GM21529 (cell line): ENCODE results near the gene RGS6.

Experiments used
- ATAC-seq: cut with Tn5 transposase; IDR thresholded peaks from one replicate; pipeline ENCODE4 v1.9.1; 2021; ENCODE audit not compliant: unreplicated experiment

Gene RGS6

DNA sequence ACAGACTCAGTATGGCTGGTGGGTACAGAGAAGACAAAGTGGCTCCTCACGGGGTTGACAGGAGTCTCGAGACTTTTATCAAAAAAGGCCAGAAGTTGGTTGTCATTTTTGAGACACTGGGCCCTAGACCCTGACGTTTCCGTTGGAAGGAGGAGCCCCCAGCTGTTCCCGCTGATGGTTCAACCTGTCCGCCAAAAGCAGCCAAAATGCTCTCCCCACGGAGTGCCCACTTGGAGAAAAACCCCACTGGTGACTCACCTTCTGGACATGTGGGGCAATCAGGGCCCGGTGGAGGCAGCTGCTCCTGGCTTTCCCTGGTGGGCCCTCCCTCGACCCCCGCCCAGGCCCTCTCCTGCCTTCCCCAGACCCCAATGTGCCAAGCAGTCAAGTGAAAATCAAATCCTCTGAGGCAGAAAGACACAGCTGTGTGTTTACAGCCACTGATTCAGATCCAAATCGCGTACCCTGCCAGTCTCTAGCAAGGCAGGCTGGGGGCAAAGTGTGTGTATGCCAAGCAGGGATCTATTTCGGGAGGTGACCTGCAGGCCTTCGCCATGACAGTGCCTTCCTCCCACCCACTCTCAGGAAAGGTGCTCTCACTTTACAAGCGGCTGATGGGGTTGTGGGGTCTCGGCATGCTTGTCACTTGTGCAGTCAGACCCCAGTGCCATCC lies 614.3 kb downstream of the RGS6 start:
- ATAC-seq, result no peak

GRCh38 chr14:72547999-72548398 lies 615.8 kb downstream of the RGS6 start:
- no peak for ATAC-seq

- no peak for ATAC-seq
These were observed 616.8 kb downstream of the RGS6 start for GRCh38 chr14:72549026-72549425.

DNA sequence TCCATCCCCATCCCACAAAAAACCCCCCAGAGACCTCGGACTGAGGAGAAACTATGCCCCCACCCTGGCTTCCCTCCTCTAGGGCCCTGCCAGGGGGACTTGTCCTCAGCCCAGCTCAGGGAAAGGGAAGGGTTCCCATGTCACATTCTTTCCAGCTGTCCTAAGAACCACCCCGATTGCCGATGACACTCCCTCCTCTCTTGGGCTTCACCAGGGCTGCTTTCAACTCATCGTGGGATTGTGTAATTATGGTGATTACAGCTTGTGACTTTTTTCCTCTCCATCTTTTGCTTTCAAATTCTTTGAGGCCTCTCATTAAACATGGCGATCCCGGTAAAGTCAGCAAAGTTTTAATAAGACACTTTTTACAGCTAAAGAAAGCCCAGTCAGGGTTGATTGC lies 617.6 kb downstream of the RGS6 start:
- no peak for ATAC-seq

GRCh38 chr14:72550513-72550912 lies 618.3 kb downstream of the RGS6 start:
- no peak for ATAC-seq

DNA sequence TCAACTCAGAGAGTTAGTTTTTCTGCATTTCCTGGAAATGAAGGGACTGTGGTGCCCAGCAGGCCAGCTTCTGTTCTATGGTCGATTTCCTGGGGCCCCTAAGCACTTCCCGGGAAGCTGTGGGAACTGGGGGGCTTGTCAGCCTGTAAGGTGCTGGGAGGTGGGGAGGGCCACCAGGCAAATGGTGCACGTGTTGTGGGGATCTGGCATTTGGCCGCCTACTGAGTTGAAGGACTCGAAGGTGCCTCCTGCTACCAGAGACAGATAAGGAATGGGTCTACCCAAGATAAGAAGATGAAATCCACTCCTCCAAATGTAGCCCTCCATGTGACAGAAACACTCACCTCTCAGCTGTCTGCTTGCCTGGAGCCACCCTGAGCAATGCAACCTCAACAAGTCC lies 620.0 kb downstream of the RGS6 start:
- no peak for ATAC-seq

DNA sequence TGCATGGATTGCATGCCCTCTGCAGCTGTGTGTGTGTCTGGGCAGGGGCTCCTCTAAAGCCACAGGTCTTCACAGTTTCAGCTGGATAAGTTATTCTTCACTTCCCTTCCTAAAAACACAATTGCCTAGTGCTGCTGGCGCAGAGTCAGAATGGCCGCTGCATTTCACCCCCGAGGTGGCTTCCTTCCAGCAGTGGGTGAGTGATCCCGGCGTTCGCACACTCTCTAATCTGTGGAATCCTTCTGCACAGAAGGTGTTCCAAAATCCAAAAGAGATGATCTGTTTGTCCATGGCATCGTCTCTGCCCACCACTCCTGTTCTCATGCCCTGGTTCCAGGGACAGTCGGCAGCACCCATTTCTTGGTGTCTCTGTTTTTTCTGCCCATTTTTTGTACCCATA lies 620.9 kb downstream of the RGS6 start:
- ATAC-seq, result no peak

DNA sequence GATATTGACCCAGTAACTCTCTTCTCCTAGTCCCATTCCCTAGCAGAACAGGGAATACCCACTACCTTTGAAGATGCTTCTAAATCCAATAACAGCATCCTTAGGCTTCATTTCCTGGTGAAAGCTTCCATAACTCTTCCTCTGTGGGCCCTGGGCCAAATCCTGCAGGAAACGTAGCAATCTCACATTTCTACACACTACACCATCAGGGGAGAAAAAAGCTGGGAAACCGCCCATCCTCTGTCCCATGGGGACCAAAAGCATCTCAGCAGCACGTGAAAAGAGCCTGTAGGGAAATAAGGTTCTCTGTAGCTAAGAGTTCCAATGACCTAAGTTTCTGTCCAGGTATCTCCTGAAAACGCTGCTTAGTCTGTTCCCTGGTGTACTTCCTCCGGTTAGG lies 621.4 kb downstream of the RGS6 start:
- no peak for ATAC-seq

DNA sequence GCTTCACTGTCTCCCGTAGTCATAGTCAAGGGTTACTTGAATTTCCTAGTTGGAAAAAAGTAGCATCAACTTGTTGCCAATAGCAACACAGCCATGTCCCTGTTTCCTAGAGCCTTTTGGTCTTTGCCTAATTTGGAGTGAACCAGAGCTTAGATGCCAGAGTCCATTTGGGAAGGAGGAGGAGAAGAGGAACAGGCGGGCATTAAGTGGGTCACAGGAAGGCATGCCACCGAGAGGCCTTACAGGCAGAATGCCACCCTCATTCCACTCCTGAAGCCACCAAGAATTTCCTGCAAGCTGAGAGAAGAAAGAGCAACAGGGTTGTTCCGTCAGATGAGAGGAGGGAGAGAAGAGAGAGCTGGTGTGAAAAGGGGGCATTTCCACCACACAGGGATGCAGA lies 622.2 kb downstream of the RGS6 start:
- no peak for ATAC-seq

GRCh38 chr14:72554994-72555608 lies 622.9 kb downstream of the RGS6 start:
- ATAC-seq, result no peak

DNA sequence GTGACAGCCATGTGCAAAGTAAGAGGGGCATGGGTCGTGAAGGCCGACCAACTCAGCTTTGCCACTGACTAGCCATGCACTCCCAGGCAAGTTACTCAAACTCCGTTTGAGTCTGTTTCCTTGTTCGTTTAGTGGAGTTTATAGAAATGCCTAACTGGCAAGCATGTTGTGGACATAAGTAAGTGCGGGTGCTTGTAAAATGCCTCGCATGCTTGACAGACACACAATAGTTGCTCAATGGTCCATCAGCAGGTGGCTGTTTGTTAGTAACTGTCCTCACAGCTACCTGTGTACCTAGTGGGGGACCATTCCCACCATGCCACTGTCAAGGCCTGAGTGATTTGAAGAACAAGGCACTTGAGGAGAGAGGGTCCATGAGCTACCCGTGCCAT lies 623.4 kb downstream of the RGS6 start:
- ATAC-seq, result no peak

DNA sequence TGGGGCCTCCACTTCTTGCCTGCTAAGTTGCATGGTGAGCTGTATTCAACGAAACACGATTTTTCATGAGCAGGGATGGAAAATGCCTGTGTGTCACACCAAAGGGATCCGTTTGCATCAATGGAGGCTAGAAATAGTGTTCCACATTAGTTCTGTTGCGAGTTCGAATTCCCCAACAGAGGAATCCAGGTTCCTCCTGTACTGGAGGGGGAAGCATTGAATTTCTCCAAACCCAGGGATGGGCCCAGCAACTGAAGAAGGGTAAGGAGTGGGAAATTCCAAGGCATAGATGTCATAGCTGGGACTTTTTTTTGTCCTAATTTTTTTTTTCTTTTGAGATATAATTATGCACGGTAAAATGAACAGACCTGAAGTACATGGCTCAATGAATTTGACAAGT lies 625.4 kb downstream of the RGS6 start:
- no peak for ATAC-seq

DNA sequence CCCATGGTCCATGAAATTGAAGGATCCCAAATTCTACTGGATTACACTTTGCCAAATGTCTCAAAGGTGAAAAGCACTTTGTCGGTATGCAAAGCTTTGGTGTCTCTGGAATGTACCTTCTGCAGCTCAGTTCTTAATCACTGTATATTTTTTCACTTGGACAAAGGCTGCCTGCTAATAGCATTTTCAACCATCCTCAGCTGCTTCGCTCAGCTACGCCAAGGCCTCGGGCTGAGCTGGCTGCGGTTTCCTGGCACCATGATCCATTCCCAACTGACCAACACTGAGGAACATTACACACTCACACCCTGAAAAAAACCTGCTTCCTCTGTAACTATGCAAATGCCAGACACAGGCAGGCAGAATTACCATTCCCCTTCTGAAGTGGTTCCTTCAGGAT lies 626.5 kb downstream of the RGS6 start:
- no peak for ATAC-seq

- ATAC-seq, result no peak
These were observed 627.0 kb downstream of the RGS6 start for GRCh38 chr14:72559202-72559601.

GRCh38 chr14:72559669-72560255 lies 627.5 kb downstream of the RGS6 start:
- ATAC-seq, result no peak

DNA sequence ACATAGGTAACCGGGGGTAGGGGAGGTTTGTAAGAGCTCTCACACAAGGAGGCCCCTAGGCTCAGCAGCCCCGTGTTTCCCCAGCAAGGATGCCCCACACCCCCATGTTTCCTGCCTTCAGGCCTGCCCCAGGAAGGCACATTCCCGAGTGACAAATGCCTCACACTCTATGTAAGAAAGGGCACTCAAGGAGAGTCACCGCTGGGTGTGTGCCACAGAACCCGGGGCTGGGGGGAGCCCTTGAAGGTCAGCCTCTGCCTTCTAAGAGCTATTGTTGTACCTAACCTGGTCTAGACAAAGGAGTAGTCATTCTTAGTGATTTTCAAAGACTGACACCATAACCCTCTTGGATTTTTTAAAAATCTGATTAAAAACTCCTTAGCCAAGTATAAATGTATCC lies 628.1 kb downstream of the RGS6 start:
- ATAC-seq, result no peak

- no peak for ATAC-seq
These were observed 628.8 kb downstream of the RGS6 start for GRCh38 chr14:72560889-72561493.

DNA sequence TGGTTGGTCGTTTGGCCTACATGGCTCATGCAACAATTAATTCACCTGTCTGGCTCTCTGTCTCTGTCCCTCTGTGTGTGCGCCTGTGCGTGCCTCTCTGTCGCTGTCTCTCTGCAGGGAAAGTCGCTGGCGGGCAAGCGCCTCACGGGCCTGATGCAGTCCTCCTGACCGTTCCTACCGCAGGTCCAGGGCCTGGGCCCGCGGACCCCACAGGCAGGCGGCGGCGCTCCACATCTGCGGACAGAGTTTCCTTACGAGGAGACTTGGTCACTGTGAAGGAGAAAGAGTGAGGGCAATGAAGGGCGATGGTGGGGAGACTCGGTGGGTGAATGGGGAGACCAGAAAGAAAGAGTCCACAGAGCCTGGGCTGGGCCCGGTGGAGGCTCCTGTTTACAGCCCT lies 630.1 kb downstream of the RGS6 start:
- no peak for ATAC-seq

GRCh38 chr14:72563676-72564075 lies 631.4 kb downstream of the RGS6 start:
- ATAC-seq, result no peak

GRCh38 chr14:72565149-72565559 lies 632.9 kb downstream of the RGS6 start:
- ATAC-seq, result no peak

DNA sequence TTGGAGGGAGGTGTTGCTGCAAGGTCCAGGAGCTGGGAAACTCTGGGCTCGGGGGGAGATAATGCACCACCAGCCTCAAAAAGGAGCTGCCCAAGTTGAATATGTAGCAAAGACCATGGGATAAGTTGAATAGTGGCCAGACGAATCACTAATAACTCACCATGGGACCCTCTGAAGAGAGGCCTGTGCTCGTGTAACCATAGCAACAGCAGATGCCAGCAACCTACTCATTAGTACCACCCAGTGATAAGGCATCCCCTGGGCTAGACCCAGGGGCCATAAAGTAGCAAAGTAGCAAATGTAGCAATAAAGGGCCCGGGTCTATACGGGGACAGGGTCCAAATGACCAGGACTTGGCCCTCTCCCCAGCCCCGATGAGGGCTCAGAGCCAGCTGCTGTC lies 633.7 kb downstream of the RGS6 start:
- no peak for ATAC-seq

DNA sequence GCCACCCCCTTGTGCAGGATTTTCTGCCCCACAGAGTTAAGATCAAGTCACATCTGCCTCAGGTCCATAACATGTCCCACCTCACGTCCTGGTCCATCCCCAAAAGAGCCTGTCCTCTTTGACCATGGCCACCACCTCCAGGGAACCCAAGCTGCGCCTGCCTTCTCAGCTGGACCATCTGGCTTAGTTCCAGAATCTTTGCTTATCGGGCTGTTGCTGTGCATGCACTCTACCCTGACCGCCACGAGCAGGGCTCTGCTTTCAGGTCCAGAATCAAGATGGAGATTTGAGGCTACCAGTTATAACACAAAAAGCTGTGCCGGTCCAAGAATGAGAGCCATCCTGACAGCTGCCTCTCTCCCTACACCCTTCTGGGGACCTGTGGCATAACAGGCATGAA lies 635.0 kb downstream of the RGS6 start:
- ATAC-seq, result no peak
